Ishikawa (cell line): ENCODE data around the gene PTH2.

ENCODE experiments used
- CEBPB ChIP-seq: IDR thresholded peaks from 2 replicates; pipeline ENCODE4 v1.6.1; 2012
- CREB1 ChIP-seq: IDR thresholded peaks from 2 replicates; pipeline ENCODE4 v1.6.1; 2012; ENCODE audit warnings: low read depth
- EGR1 ChIP-seq: IDR thresholded peaks from 2 replicates; pipeline ENCODE4 v1.6.1; 2012
- EP300 ChIP-seq: IDR thresholded peaks from 2 replicates; pipeline ENCODE4 v1.6.1; 2012; ENCODE audit warnings: borderline replicate concordance
- FOXM1 ChIP-seq: IDR thresholded peaks from 2 replicates; pipeline ENCODE4 v1.6.1; 2012; ENCODE audit warnings: low read depth, borderline replicate concordance
- MAX ChIP-seq: IDR thresholded peaks from 2 replicates; pipeline ENCODE4 v1.6.1; 2012
- NFIC ChIP-seq: IDR thresholded peaks from 2 replicates; pipeline ENCODE4 v1.6.1; 2012
- RAD21 ChIP-seq: IDR thresholded peaks from 2 replicates; pipeline ENCODE4 v1.6.1; 2012; ENCODE audit warnings: low read depth
- TAF1 ChIP-seq: IDR thresholded peaks from 2 replicates; pipeline ENCODE4 v1.6.1; 2012; ENCODE audit warnings: low read depth, mild to moderate bottlenecking
- TCF12 ChIP-seq: IDR thresholded peaks from 2 replicates; pipeline ENCODE4 v1.6.1; 2012; ENCODE audit warnings: low read depth
- TEAD4 ChIP-seq: IDR thresholded peaks from 2 replicates; pipeline ENCODE4 v1.6.1; 2012
- YY1 ChIP-seq: IDR thresholded peaks from 2 replicates; pipeline ENCODE4 v1.6.1; 2012; ENCODE audit warnings: low read depth
- ZBTB7A ChIP-seq: IDR thresholded peaks from 2 replicates; pipeline ENCODE4 v1.6.1; 2012; ENCODE audit warnings: low read depth
- TF ChIP-seq, protein P1 (sequence below): IDR thresholded peaks from 2 replicates; pipeline ENCODE4 v1.6.1; 2012
- TF ChIP-seq, protein P2 (sequence below): IDR thresholded peaks from 2 replicates; pipeline ENCODE4 v1.6.1; 2012; ENCODE audit warnings: low read depth, mild to moderate bottlenecking

PTH2 gene

GRCh38 chr19:49437231-49437630 is 14.0 kb upstream of the PTH2 start:
- TF ChIP-seq TAF1: no peak
- TF ChIP-seq, protein P1, sequence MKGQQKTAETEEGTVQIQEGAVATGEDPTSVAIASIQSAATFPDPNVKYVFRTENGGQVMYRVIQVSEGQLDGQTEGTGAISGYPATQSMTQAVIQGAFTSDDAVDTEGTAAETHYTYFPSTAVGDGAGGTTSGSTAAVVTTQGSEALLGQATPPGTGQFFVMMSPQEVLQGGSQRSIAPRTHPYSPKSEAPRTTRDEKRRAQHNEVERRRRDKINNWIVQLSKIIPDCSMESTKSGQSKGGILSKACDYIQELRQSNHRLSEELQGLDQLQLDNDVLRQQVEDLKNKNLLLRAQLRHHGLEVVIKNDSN: no peak
- no peak for TF ChIP-seq ZBTB7A
- no peak for TF ChIP-seq YY1
- no peak for TF ChIP-seq CEBPB
- TF ChIP-seq CREB1: no peak
- no peak for TF ChIP-seq MAX
- TF ChIP-seq EP300: no peak
- no peak for TF ChIP-seq TEAD4
- TF ChIP-seq TCF12: no peak
- TF ChIP-seq, protein P2, sequence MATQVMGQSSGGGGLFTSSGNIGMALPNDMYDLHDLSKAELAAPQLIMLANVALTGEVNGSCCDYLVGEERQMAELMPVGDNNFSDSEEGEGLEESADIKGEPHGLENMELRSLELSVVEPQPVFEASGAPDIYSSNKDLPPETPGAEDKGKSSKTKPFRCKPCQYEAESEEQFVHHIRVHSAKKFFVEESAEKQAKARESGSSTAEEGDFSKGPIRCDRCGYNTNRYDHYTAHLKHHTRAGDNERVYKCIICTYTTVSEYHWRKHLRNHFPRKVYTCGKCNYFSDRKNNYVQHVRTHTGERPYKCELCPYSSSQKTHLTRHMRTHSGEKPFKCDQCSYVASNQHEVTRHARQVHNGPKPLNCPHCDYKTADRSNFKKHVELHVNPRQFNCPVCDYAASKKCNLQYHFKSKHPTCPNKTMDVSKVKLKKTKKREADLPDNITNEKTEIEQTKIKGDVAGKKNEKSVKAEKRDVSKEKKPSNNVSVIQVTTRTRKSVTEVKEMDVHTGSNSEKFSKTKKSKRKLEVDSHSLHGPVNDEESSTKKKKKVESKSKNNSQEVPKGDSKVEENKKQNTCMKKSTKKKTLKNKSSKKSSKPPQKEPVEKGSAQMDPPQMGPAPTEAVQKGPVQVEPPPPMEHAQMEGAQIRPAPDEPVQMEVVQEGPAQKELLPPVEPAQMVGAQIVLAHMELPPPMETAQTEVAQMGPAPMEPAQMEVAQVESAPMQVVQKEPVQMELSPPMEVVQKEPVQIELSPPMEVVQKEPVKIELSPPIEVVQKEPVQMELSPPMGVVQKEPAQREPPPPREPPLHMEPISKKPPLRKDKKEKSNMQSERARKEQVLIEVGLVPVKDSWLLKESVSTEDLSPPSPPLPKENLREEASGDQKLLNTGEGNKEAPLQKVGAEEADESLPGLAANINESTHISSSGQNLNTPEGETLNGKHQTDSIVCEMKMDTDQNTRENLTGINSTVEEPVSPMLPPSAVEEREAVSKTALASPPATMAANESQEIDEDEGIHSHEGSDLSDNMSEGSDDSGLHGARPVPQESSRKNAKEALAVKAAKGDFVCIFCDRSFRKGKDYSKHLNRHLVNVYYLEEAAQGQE: no peak
- TF ChIP-seq RAD21: no peak
- TF ChIP-seq EGR1: no peak
- TF ChIP-seq FOXM1: no peak
- no peak for TF ChIP-seq NFIC

- TF ChIP-seq EGR1 (no peak), MAX (no peak)
- TF ChIP-seq, protein P1: peak; percentile 18; the same call in 1 of the 2 replicates
Measured at GRCh38 chr19:49436381-49437017, 13.3 kb upstream of the PTH2 start.

DNA sequence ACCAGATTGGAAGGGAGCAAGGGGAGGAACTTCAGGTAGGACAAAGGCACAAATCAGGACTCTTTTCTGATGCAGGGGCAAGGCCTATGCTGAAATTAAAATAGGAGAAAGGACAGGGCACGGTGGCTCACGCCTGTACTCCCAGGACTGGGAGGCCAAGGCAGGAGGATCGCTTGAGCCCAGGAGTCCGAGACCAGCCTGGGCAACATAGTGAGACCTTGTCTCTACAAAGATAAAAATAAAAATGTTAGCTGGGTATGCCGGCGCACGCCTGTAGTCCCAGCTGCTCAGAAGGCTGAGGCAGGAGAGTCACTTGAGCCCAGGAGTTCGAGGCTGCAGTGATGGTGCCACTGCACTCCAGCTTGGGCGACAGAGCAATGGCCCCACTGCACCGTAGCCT is 12.4 kb upstream of the PTH2 start:
- TF ChIP-seq NFIC (no peak), EP300 (no peak), MAX (no peak), RAD21 (no peak), CEBPB (no peak), TEAD4 (no peak), CREB1 (no peak), TAF1 (no peak), TCF12 (no peak), ZBTB7A (no peak), EGR1 (no peak), FOXM1 (no peak), YY1 (no peak)
- TF ChIP-seq, protein P1: no peak
- TF ChIP-seq, protein P2: no peak

DNA sequence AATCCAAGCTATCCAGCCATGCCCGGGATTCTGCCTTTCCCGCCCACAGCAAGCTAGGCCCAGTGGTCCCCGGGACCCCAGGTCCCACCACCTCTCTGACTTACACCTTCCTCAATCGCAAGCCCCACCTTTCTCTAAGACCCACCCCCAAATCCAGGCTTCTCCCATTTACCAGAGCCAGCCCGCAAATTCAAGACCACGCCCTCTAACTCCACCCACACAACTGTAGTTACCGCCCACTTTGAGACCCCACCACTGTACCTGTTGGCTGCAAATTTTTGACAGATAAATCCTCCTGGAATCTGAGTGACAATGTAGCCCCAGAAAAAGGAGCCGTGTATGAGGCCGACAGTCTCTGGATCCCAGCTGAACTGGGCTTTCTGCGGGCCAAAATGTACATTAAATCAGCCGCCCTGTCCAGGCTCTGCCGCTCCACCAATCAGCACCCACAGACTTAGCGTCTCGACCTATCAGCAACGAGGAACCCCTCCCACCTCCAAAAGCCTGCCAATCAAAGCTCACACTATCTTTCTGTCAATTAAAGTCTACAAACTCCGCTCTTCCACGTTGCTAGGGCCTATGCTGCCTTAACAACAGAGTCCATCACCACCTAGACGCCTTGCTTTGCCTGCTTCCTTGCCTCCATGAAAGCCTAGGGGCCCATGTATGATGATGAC is 11.8 kb upstream of the PTH2 start:
- TF ChIP-seq YY1: no peak
- TF ChIP-seq EP300: no peak
- TF ChIP-seq NFIC: no peak
- no peak for TF ChIP-seq CREB1
- no peak for TF ChIP-seq TCF12
- TF ChIP-seq CEBPB: no peak
- TF ChIP-seq MAX: no peak
- TF ChIP-seq TAF1: no peak
- TF ChIP-seq EGR1: no peak
- TF ChIP-seq, protein P2: no peak
- TF ChIP-seq ZBTB7A: no peak
- TF ChIP-seq TEAD4: no peak
- TF ChIP-seq RAD21: no peak
- no peak for TF ChIP-seq FOXM1
- TF ChIP-seq, protein P1: no peak
